Measurements from ENCODE around the gene KRTAP10-8.
"Not testable (repeated sequence)": the region's sequence is repeated elsewhere in the genome, so short reads cannot be mapped to it uniquely, and the experiment has no call there.

The KRTAP10-8 gene

GRCh38 chr21:44579056-44579832 lies 32.6 kb upstream of the KRTAP10-8 start:
- no peak for DNase-seq

DNA sequence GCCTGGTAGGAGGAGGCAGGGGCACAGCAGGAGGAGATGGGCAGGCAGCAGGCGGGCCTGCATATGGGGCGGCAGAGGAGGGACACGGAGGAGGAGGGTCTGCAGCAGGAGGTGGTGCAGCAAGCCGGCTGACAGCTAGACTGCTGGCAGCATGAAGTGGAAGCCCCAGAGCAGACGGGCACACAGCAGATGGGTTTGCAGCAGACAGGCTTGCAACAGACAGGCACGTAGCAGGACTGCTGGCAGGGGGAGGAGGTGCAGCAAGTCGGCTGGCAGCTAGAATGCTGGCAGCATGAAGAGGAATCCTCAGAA lies 32.1 kb upstream of the KRTAP10-8 start:
- DNase-seq: no peak

DNA sequence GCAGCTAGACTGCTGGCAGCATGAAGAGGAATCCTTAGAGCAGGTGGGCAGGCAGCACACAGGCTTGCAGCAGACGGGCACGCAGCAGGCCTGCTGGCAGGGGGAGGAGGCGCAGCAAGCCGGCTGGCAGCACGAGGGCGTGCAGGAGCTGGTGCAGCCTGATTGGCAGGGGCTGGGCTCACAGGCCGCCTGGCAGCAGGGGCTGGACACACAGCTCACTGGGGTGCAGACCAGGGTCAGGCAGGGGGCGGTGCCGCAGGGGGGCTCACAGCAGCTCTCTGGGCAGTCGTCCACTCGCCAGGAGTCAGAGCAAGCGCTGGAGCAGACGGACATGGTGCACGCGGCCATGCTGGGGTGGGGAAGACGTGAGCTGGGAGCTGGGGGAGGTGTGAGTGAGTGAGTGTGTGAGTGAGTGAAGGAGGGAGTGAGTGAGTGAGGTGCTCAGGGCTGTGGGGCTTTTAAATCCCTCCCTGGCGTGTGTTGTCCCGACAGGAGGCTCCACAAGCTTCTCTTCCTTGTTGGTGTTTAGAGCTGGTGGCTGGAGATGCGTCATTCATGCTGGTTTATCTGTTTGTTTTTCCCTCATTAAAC lies 31.6 kb upstream of the KRTAP10-8 start, which contains the start of gene KRTAP10-5:
Gene KRTAP10-5, minus strand, starts transcription at position 374 of the 591 bp plus-strand sequence. Its CDS starts 26 bp downstream, at position 348.
- DNase-seq: not testable (repeated sequence)

DNA sequence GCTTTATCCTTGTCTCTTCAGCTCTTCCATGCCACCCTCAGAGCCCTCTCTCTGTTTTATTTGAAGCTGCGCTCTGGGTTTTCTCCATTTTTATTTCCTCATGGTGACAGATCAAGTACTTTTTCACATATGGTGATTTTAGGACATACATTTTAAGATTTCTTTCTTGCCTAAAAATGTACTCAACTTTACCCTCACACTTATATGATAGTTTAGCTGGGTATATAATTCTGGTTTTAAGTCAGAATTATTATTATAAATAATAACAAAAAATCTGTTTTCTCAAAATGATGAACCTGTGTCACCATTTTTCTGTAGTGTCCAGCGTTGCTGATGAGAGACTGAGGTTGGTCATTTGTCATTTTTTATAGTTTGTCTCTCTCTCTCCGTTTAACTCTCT lies 30.7 kb upstream of the KRTAP10-8 start:
- no peak for DNase-seq

DNA sequence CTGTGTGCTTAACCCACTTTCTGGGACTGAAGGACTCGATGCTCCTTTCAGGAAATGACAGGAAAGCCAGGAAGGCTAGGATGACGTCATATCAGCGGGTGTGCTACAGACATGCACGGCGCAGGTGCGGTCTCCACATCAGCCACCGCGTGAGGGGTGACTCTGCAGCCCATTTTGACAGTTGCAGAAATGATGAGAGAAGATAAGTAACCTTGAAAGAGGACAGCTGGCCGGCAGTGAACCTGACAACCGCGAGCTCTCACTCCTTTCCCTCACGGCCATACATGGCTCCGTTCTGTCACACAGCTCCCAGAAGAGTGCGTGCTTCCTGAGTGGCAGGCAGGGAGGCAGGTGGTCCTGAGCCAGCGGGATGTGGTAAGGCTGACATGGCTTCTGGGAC lies 29.8 kb upstream of the KRTAP10-8 start:
- DNase-seq: no peak

- no peak for DNase-seq
Observed at GRCh38 chr21:44583089-44583799, 28.6 kb upstream of the KRTAP10-8 start.

DNA sequence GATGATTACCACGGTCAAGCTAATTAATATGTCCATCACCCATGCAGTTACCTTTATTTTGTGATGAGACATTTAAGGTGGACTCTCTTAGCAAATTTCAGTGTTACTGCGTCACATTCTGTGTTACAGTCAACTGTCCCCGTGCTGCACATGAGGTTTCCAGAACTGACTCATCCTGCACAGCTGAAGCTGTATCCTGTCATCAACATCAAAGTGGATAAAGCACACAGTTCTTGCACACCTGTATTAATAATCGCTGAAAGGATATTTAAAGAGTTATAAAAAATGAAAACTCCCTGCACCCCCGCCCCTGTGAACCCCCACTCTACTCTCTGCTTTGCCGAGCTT lies 28.1 kb upstream of the KRTAP10-8 start:
- DNase-seq: no peak

- DNase-seq: no peak
Observed at GRCh38 chr21:44585892-44586291, 26.0 kb upstream of the KRTAP10-8 start.

GRCh38 chr21:44589094-44589493 lies 22.8 kb upstream of the KRTAP10-8 start:
- DNase-seq: no peak

- DNase-seq: no peak
Observed at GRCh38 chr21:44589586-44590305, 22.1 kb upstream of the KRTAP10-8 start.

DNA sequence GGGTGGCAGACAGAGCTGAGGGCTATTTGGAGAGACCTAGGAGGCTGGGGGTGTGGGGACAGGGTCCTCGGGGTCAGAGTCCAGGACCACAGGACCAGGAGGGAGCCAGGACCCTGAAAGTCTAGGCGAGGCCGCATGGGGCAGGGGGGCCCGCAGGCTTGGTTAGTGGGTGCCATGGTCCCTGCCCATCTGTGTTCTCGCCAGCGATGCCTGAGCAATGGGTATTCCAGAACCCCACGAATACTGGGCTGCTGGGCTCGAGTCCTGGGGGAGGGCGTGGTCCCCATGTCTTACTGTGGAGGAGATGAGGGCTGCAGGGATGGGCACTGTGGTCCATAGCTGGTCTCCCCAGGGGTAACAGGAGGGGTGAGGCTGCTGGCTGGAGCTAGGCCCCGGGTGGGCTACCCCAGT lies 21.6 kb upstream of the KRTAP10-8 start:
- DNase-seq: no peak

DNA sequence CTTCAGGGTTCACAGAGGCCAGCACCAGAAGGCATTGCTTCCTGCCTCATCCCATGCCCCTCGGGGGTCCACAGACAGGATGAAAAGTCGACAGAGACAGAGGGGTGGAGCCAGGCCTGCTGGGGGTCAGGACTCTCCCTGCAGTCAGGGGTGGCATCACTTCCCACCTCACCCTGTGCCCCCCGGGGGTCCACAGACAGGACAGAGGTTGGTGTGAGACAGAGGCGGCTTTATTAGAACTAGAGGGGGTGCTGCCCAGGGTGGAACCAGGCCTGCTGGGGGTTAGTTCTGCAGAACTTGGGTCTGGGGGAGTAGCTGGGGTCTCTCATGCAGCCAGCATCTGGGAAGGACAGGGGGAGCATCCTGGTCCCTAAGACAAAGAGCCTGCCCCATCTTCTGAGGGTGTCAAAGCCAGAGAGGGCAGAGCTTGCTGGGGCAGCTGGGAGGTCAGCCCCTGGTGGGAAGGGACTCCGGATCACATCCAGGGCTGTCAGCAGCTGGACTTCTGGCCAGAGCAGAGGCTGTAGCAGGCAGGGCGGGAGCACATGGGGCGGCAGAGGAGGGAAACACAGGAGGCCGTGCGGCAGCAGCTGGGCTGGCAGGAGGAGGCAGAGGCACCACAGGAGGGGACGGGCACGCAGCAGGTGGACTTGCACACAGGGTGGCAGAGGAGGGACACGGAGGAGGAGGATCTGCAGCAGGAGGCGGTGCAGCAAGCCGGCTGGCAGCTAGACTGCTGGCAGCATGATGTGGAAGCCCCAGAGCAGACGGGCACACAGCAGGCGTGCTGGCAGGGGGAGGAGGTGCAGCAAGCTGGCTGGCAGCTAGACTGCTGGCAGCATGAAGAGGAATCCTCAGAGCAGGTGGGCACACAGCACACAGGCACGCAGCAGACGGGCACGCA lies 20.7 kb upstream of the KRTAP10-8 start:
- not testable (repeated sequence) for DNase-seq

GRCh38 chr21:44591801-44592130 lies 20.1 kb upstream of the KRTAP10-8 start:
- not testable (repeated sequence) for DNase-seq

DNA sequence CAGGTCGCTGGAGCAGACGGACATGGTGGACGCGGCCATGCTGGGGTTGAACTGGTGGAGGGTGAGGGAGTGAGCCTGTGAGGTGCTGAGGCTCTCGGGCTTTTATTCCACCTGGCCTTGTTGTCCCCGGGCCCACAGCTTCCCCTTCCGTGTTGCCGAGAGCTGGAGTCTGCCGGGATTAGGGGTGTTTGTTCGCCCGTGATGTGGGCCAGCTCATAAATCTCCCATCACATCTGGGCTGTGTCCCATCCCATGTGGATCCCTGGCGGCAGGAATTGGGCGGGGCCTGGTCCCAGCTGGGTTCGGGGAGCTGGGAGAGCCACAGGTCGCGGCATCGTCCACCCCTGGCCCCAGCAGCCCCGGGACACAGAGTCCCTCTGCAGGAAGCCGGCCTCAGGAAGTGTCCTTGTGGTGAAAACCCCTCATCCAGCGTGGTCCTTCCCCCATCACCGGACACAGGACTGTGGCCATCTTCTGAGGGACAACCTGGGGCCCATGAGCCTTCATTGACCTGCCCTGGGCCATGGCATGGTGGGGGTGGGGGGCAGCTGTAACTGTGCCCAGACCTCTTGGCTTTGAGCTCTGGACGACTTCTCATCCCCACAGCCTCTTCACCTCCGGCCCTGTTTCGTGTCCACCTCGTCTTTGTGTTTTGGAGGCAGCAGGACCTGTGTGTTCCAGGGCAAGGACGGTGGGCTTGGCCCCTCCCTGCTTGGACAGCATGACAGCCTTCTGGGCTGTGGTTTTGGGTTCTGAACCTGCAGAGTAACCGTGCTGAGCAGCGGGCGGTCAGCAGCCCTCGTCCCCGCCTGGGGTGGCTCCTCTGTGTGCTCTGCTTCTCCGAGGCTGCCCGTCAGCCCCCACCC lies 19.2 kb upstream of the KRTAP10-8 start, which contains the start of gene KRTAP10-6:
Gene KRTAP10-6, minus strand, starts transcription at position 60 of the 866 bp plus-strand sequence. Its CDS starts 21 bp downstream, at position 39.
- DNase-seq: no peak

DNA sequence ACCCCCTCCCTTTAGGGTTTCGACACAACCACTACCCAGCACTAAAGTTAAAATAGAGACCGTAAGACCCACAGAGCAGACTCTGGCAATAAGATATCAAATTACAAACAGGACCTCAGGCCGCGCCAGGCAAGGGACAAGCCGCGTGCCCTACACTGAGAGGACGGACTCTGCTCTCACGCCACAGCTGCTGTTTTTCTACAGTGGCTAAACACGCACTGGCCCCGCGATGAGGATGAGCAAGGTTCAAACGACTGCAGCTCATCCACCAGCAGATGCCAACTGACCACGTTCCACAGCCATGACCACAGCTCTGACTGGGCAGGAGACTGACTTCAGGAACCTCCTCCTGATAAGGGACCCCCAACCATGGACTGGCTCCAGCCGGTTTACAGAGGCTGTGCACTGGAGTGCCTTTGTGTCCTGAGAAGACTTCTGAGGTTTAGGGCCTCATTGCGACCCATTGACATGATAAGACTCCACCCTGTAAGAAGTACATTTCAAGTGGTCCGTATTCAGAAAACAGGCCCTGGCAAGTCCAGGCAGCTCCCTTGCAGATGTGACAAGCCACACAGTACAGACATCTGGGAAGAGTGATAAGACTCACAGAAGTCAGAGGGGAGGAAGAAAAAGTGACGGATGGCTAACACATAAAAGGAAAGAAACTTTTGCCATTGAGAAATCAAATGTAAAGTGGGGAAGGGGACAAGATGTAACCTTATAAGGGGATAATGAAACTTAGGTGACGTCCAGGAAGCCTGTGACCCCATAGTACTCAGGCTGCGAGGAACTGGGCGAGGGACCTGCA lies 18.1 kb upstream of the KRTAP10-8 start:
- no peak for DNase-seq

- no peak for DNase-seq
Observed at GRCh38 chr21:44594406-44594916, 17.4 kb upstream of the KRTAP10-8 start.

GRCh38 chr21:44595524-44595923 lies 16.4 kb upstream of the KRTAP10-8 start:
- no peak for DNase-seq

DNA sequence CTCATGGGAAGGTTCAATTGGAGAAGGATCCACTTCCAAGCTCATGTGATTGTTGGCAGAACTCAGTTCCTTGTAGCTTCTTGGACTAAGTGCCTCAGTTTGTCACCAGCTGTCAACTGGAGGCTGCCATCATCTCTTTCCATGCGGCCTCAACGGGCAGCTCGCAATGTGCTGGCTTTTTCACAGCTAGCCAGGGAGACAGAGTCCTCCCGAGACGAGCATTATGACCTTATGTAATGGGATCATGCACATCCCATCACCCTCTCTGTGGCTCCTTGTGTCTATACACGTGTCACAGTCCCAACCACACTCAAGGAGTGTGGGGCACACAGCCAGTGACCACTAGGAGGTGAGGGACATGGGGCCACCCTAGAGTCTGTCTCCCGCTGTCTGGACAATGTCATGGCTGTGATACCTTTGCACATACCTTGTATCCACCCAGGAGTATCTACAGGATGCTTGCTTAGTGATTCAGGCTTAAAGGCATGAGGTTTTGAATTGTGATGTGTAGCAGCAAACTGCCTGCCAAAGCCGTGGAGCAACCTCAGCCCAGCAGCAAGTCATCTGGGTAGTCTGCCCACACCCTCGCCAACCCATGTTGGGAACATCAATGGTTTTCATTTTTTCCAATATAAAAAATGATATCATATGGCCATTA lies 15.7 kb upstream of the KRTAP10-8 start:
- DNase-seq: no peak

GRCh38 chr21:44598061-44598460 lies 13.8 kb upstream of the KRTAP10-8 start:
- DNase-seq: no peak

Measured in AML-193 (cell line).